HG03108 (cell line): ENCODE measurements around the gene AP4S1.
"Not testable (repeated sequence)": the region's sequence is repeated elsewhere in the genome, so short reads cannot be mapped to it uniquely, and the experiment has no call there.

ENCODE experiments used
- ATAC-seq: cut with Tn5 transposase; IDR thresholded peaks from one replicate; pipeline ENCODE4 v1.9.1; 2021; ENCODE audit warnings: moderate library complexity; ENCODE audit not compliant: unreplicated experiment

AP4S1 gene

DNA sequence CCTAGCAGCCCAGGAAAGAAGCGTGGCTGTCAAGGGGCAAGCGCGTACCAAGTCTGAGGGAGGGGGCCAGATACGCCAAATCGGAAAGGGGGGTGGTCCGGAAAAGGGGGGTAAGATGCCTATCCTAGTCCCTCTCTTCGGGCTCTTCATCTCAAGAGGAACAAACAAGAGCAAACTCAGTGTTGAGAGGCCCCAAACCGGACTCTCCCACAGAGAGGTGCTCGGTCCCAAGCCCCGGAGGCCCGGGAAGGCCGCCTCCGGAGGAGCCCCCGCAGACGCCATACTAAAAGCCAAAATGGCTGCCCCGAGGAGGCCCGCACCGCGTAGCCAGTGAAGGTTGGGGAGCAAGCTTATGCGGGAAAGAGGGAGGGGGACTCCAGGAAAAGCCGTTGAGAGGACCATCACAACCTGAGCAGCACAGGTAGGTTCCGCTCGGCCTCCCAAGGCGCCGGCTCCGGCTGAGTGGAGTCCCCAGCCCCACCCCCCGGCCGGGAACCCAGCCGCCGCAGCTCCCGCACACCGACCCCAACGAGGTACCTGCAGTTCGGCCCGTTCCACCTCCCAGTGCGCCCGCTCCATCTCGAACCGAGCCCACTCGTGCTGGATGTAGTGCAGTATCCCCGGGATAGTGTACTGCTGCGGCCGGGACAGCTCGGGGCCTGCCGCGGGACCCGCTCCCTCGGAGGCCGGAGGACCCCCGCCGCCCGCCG is at the start of gene AP4S1:
Gene AP4S1 (plus strand): TSS at position 283 of the 710 bp plus-strand sequence. CDS start 40,548 bp downstream, outside the sequence.
- no peak for ATAC-seq

GRCh38 chr14:30977752-30978151 is 47.7 kb upstream of the AP4S1 start:
- no peak for ATAC-seq

DNA sequence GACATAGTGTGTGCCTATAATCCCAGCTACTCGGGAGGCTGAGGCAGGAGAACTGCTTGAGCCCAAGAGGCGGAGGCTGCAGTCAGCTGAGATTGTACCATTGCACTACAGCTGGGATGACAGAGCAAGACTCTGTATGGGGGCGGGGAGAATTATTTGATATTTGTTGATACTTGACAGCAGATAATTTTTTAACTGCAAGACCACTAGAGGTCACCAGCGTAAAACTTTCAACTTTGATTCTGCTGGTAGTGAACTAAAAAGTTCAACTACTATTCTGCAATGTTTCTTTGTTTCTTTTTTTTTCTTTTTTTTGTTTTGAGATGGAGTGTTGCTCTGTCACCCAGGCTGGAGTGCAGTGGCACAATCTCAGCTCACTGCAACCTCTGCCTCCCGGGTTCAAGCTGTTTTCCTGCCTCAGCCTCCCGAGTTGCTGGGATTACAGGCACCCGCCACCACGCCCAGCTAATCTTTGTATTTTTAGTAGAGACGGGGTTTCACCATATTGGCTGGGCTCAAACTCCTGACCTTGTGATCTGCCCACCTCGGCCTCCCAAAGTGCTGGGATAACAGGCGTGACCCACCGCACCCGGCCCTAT is 45.2 kb upstream of the AP4S1 start:
- ATAC-seq = not testable (repeated sequence)

DNA sequence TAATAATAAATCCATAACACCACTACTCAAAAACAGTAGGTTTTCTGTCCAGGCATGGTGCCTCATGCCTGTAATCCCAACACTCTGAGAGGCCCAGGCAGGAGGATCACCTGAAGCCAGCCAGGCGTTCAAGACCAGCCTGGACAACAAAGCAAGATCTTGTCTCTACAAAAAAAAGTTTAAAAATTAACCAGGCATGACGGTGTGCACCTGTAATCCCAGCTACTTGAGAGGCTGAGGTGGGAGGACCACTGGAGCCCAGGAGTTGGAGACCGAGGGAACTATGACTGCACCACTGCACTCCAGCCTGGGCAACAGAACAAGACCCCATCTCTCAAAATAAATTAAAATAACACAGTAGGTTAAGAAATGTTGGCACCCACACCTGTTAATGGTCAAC is 44.5 kb upstream of the AP4S1 start:
- no peak for ATAC-seq

DNA sequence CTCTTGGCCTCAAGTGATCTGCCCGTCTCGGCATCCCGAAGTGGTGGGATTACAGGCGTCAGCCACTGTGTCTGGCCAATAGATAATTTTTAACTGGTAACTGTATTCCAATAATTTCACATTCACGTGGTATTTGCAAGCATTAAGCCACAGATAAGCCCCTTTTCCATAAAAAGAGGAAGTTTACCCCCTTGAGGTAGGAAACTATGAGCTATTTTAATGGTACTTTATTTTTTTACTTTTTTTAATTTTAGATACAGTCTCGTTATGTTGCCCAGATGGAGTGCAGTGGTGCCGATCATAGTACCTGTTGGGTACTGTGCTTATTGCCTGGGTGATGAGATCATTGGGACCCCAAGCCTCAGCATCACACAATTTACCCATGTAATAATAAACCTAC is 42.9 kb upstream of the AP4S1 start:
- no peak for ATAC-seq

DNA sequence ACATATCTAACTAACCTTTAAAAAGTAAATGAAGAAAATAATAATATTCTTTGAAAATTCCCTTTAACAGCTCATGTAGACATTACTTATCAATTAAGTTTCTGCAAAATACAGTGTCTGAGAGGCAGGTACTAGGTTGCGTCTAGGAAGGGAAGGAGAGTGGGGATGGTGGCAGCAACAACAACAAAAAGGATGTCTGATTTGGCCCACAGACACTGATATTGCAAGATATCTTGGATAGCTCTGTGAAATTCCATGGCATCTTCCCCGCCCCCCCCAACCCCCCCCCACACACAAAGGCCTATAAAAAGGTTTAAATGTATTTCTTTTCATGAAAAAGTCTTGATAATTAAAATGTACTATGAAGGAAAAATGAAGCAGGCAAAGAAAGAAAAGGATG is 41.6 kb upstream of the AP4S1 start:
- no peak for ATAC-seq

DNA sequence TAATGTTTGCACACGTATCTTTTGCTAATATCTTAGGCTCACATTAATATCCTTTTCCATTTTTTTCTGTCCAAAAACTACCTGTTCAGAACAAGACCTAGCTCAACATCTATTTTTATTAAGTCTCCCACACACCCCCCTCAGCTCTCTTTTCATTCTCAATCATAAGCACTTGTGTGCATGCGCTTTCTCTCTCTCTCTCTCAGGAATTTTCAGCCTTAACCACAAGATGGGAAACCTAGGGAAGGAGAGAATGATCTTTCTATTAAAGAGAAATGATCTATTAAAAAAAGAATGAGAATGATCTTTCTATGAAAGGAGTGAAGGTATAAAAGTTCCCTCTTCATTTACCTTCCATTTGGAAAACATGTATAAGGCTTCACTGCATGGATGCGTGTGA is 39.7 kb upstream of the AP4S1 start:
- ATAC-seq = no peak

- ATAC-seq = no peak
Measured at GRCh38 chr14:30988509-30988908, 36.9 kb upstream of the AP4S1 start.

GRCh38 chr14:30990770-30991169 is 34.7 kb upstream of the AP4S1 start:
- no peak for ATAC-seq

DNA sequence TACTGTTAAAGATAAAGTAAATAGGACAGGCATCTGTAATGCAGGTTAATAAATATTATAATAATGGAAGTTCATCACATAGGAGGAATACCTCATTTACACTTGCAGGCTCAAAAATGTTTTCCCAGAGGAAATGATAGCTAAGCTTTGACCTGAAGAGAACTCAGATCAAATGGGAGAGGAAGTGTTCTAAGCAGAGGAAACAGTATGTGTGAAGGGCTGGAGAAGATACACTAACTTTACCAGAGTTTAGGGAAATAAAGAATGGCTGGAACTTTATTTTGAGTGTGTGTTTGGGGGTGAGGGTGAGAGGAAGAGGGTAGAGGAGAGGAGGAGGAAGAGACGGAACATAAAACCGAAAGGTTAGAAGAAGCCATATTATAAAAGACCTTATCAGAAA is 34.0 kb upstream of the AP4S1 start:
- no peak for ATAC-seq

DNA sequence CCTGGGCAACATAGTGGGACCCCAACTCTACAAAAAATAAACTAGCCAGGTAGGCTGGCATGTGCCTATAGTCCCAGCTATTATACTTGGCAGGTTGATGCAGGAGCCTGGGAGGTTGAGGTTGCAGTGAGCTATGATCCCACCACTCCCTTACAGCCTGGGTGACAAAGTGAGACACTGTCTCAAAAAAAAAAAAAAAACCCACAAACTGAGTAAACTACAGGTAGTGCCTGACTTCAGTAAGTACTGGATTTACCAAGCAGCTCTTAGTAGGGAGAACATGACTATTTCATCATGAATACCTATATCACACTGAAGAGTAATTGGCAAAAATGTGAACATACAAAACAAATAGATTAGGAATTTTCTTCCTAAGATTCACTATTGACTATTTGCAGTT is 32.4 kb upstream of the AP4S1 start:
- no peak for ATAC-seq

- no peak for ATAC-seq
Measured at GRCh38 chr14:30994681-30995620, 30.5 kb upstream of the AP4S1 start.

DNA sequence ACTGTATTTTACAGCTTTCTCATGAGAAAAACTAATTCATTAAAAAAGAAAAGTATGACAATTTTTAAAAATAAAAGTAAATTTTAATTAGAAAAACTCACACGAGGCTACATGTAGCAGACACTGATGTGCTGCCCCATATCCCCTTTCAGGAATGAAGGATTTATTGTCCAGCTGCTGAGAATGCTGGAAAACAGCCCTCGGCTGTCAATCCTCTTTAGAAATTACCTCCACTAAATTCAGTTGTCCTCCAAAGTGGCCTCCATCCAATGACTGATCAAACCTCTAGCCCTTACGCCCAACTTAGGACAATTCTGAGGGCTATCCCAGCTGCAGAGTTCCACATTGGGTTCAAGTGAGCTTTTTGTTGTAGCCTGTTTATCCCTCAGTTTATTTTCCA is 29.8 kb upstream of the AP4S1 start:
- ATAC-seq = no peak

- no peak for ATAC-seq
Measured at GRCh38 chr14:30996892-30997659, 28.4 kb upstream of the AP4S1 start.

DNA sequence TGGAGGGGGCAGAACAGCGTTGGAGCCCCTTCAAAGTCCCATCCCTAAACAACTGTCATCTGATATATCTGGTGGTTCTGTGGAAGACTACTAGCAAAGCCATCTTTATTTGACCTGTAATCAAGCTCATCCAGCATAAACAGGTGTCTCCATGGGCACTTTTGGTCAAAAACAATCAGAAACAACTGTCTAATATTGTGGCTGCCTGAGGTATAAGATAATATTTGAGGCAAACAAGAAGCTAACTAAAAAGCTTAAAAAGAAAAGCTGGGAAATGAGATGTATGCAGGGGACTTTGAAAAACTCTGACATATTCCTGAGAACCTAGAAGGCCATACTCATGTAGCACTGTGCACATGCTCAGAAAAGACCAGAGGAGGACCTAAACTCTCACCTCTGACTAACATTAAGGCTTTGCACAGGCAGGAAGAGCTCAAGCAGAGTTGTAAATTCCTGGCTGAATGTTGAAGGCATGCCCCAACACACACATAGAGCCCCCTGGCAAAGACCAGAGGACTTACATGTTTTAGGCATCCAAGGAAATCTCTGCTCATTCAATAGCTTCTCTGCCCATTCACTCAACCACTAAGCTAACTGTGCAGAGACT is 27.2 kb upstream of the AP4S1 start:
- ATAC-seq = no peak

GRCh38 chr14:30999038-30999773 is 26.2 kb upstream of the AP4S1 start:
- no peak for ATAC-seq

DNA sequence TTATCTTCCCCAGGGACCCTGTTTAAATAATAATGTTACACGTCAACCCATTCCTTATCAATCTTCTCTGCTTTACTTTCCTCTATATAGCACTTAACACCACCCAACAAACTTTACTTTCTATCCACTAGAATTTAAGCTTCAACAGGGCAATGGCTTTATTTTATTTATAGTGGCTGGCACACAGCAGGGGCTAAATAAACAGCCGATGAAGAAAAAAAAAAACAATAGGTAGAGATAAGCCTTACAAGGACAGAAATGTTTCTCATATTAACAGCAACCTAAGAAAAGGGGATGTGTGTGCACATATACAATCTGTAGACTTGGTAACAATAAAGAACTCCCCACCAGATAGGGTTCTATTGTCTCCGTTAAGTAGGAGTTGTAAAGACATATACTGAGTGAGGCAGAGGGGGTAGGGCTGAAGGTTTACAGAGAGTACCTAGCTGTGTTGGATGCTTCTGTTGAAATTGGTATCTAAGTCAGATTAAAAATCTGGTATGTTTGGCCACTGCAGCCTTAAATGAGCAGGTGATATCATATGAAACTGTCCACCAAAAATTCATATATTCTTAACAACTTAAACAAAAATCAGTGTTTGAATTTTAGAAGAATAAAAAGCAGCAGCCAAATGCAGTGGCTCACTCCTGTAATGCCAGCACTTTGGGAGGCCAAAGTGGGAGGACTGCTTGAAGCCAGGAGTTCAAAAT is 24.7 kb upstream of the AP4S1 start:
- no peak for ATAC-seq

- ATAC-seq = no peak
Measured at GRCh38 chr14:31001339-31001658, 24.1 kb upstream of the AP4S1 start.

- no peak for ATAC-seq
Measured at GRCh38 chr14:31003284-31003683, 22.2 kb upstream of the AP4S1 start.
